SK-N-MC (cell line): Measurements from ENCODE around the gene ATP8B3.
"Not testable (repeated sequence)": the region's sequence is repeated elsewhere in the genome, so short reads cannot be mapped to it uniquely, and the experiment has no call there.

Experiments
- DNase-seq: peaks from one replicate; pipeline ENCODE4 v3.0.0-alpha.2; 2011; ENCODE audit warnings: low read depth, low spot score
- H3K27ac ChIP-seq: fragments of 200-600 bp; sonication (generic); 2 replicates; pipeline ENCODE4 v1.5.1; 2016; ENCODE audit warnings: mixed run types
- H3K36me3 ChIP-seq: fragments of 200-600 bp; sonication (generic); 2 replicates; pipeline ENCODE4 v1.6.1; 2017; ENCODE audit warnings: antibody characterized with exemption, low read length, mixed read lengths; ENCODE audit not compliant: insufficient read depth
- H3K4me3 ChIP-seq: fragments of 200-600 bp; sonication (generic); 2 replicates; pipeline ENCODE4 v1.5.1; 2016
- H3K9ac ChIP-seq: fragments of 200-600 bp; sonication (generic); 2 replicates; pipeline ENCODE4 v1.8.0; 2017; ENCODE audit warnings: mixed run types, mixed read lengths; ENCODE audit not compliant: insufficient read length
- H3K9me3 ChIP-seq: fragments of 200-600 bp; sonication (generic); 2 replicates; pipeline ENCODE4 v1.6.1; 2017; ENCODE audit warnings: low read depth, mild to moderate bottlenecking, antibody characterized with exemption, low read length, moderate library complexity, mixed read lengths
- EZH2 ChIP-seq: fragments of 200-600 bp; sonication (generic); IDR thresholded peaks from one replicate; pipeline ENCODE4 v1.6.1; 2017; ENCODE audit warnings: antibody characterized with exemption
- FOXP2 ChIP-seq: optimal IDR thresholded peaks from 2 replicates; pipeline ENCODE3; 2011; ENCODE audit warnings: mild to moderate bottlenecking, moderate library complexity; ENCODE audit not compliant: insufficient read depth; ENCODE audit errors: extremely low read length, control extremely low read depth
- POLR2AphosphoS5 ChIP-seq: IDR thresholded peaks from 2 replicates; pipeline ENCODE4 v1.6.1; 2012; ENCODE audit warnings: mild to moderate bottlenecking, low read depth, low read length, borderline replicate concordance

The ATP8B3 gene

GRCh38 chr19:1765232-1765903 is 46.7 kb downstream of the ATP8B3 start:
- H3K4me3 ChIP-seq: no peak overlapping the region
- H3K9me3 ChIP-seq: no peaks in the 10 kb centered on the region
- no peak for DNase-seq
- no peak overlapping the region for H3K9ac ChIP-seq
- H3K36me3 ChIP-seq: no peaks in the 10 kb centered on the region
- TF ChIP-seq EZH2 (no peak), POLR2AphosphoS5 (no peak), FOXP2 (no peak)
- no peak overlapping the region for H3K27ac ChIP-seq

GRCh38 chr19:1764729-1765128 is 47.3 kb downstream of the ATP8B3 start:
- DNase-seq: no peak
- no peak overlapping the region for H3K9ac ChIP-seq
- TF ChIP-seq FOXP2 (no peak), POLR2AphosphoS5 (no peak), EZH2 (no peak)
- H3K4me3 ChIP-seq: no peak overlapping the region
- H3K36me3 ChIP-seq: no peaks in the 10 kb centered on the region
- no peaks in the 10 kb centered on the region for H3K9me3 ChIP-seq
- no peak overlapping the region for H3K27ac ChIP-seq

- H3K27ac ChIP-seq: no peak overlapping the region
- TF ChIP-seq EZH2: no peak
- TF ChIP-seq POLR2AphosphoS5: no peak
- no peak for TF ChIP-seq FOXP2
- H3K4me3 ChIP-seq: no peak overlapping the region
- DNase-seq: no peak
- H3K36me3 ChIP-seq: no peaks in the 10 kb centered on the region
- H3K9ac ChIP-seq: no peak overlapping the region
- H3K9me3 ChIP-seq: no peaks in the 10 kb centered on the region
These were observed 48.1 kb downstream of the ATP8B3 start for GRCh38 chr19:1763648-1764639.

DNA sequence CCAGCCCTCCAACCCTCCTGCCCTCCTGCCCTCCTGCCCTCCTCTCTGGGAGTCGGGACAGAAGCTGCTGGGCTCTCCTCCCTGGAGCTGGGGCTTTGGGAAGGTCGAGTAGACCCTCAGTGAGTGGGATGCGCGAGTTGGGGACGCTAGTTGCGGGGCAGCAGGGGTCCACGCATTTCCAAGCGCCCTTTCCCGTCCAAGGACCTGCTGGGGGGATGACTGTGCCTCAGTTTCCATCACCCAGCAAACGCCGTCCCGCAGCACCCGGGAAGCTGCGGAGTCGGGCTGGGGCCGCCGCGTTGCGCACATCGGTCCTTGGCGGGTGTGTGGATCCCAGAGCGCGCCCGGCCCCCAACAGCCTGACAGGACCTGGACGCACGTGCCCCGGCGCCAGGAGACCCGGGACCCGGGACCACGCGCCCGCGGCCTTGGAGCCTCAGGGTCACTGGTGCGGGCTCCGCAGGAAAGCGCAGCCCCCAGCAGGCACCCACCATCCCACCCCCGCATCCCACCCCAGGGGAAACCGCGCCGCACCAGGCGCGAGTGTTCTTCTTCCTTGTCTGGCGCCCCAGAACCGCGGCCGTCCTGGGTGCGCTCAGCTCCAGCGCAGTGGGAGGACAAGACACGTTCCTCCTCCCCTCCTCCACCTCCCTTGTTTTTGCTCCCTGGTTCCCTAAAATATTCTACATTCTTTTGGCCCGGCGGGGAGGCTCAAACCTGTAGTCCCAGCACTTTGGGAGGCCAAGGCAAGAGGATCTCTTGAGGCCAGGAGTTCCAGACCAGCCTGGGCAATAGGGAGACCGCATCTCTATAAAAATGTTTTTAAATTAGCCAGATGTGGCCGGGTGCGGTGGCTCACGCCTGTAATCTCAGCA is 49.6 kb downstream of the ATP8B3 start:
- DNase-seq: no peak
- H3K36me3 ChIP-seq: no peaks in the 10 kb centered on the region
- no peak overlapping the region for H3K9ac ChIP-seq
- H3K27ac ChIP-seq: no peak overlapping the region
- H3K9me3 ChIP-seq: no peaks in the 10 kb centered on the region
- no peak for TF ChIP-seq EZH2
- no peak for TF ChIP-seq FOXP2
- no peak for TF ChIP-seq POLR2AphosphoS5
- no peak overlapping the region for H3K4me3 ChIP-seq

DNA sequence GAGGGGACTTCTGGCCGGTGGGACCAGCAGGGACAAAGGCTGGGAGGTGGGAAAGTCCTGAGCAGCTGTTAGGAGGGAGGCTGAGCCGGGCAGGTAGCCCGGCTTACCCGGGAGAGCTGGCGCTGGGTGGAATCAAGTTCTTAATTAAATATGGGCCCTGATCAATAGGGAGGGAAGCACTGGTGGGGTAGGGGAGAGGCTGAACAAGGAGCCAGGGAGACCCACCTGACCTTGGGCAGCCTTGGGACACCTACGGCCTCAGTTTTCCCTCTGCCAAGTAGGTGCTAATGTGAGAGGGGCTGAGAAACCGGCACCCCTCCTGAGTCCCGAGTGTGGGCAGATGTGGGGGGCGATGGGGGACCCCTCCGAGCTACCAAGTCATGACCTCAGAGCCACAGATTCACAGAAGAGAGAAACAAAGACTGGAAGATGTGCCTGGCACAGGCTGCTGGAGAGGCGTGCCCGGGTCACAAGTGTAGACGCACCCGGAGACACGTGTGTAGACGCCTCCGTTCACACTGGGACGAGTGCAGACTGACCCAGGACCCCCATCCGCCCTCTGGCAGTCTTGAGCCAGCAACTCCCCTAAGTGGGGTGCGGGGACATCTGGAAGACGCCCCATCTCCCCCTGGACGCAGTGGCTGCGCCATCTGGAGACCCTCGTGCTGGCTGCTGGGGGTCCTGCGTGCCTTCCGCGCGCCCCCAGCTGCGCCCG is 50.4 kb downstream of the ATP8B3 start:
- Histone ChIP-seq H3K4me3 (no peak overlapping the region), H3K36me3 (no peaks in the 10 kb centered on the region), H3K9me3 (no peaks in the 10 kb centered on the region), H3K27ac (no peak overlapping the region), H3K9ac (no peak overlapping the region)
- TF ChIP-seq POLR2AphosphoS5 (no peak), FOXP2 (no peak), EZH2 (no peak)
- no peak for DNase-seq

DNA sequence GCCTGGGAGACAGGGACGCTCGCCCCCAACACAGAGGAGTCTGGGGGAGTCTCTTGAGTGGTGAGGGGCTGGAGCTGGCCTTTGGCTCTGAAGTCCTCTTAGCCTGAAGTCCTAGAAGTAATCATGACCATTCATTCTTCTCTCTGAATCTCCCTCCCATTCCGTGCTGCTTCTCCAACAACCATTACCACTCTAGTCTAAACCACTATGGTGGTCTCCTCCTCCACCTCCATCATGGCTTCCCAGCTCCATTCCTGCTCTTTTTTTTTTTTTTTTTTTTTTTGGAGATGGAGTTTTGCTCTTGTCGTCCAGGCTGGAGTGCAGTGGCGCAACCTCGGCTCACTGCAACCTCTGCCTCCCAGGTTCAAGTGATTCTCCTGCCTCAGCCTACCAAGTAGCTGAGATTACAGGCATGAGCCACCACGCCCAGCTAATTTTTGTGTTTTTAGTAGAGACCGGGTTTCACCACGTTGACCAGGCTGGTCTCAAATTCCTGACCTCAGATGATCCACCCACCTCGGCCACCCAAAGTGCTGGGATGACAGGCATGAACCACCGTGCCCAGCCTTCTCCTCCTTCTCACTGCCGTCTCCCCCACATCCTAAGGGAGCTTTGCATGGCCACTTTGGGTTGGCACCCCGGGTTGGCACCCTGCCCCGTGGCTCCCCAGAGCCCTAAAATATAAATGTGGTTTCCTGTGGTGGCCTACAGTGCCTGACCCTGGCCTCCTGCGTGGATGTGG is 51.1 kb downstream of the ATP8B3 start:
- not testable (repeated sequence) for H3K4me3 ChIP-seq, DNase-seq, H3K36me3 ChIP-seq, H3K27ac ChIP-seq, H3K9ac ChIP-seq, H3K9me3 ChIP-seq

DNA sequence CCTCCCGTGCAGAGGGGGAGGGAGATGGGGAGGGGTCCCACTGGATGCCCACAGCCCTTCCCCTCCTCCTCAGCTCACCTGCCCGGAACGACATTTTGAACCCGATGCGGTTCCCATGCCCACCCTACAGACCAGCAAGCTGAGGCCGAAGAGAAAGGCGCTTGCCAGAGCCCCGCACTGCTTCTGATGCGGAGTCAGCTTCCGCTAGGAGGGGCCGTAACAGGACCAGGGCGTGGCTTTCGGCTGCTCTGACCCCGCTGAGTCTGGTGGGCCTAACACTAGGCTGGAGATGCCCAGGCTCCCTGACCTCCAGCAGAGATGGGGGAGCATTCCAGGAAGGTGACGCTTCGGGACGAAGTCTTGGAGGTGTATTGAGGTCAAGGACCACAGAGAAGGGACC is 52.1 kb downstream of the ATP8B3 start:
- no peak for DNase-seq
- H3K27ac ChIP-seq: no peak overlapping the region
- H3K4me3 ChIP-seq: no peak overlapping the region
- H3K36me3 ChIP-seq: no peaks in the 10 kb centered on the region
- H3K9me3 ChIP-seq: no peaks in the 10 kb centered on the region
- TF ChIP-seq POLR2AphosphoS5 (no peak), EZH2 (no peak), FOXP2 (no peak)
- H3K9ac ChIP-seq: no peak overlapping the region
